GM23248 (cell line): ENCODE data around the gene SLC22A14.

Experiments used
- EZH2 ChIP-seq: fragments of 200-600 bp; sonication (generic); IDR thresholded peaks from 2 replicates; pipeline ENCODE4 v1.6.1; 2018; ENCODE audit warnings: antibody characterized with exemption, mild to moderate bottlenecking; ENCODE audit not compliant: insufficient read depth, poor library complexity, severe bottlenecking
- EZH2phosphoT487 ChIP-seq: fragments of 200-600 bp; sonication (generic); IDR thresholded peaks from 2 replicates; pipeline ENCODE4 v1.6.1; 2018; ENCODE audit warnings: antibody characterized with exemption, moderate library complexity, mild to moderate bottlenecking, low read depth; ENCODE audit not compliant: insufficient read depth

DNA sequence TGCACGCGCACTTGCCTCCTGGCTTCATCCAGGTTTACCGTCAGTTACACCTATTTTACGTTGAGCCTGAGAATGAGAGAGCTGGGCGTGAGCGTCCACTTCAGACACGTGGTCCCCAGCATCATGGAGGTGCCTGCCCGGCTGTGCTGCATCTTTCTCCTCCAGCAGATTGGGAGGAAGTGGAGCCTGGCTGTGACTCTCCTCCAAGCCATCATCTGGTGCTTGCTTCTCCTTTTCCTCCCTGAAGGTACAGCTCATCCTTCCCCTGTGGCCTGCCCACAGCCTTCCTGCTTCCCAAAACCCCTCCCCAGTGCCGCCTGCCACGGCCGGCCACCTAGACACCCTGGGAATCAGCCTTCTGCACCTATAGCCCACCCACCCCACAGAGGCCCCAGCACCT, 31.6 kb downstream of the SLC22A14 start:
- no peak for TF ChIP-seq EZH2
- no peak for TF ChIP-seq EZH2phosphoT487
